Measurements from ENCODE around the gene NRXN3. TPM values are rescaled to one million over a fixed set of nuclear protein-coding genes. Genes with fewer than 3 reads are reported as not detected.

Gene NRXN3
- total and polyA plus RNA-seq, 2 of the 13 experiments (the other 11 are each of a cell fraction or from before 2014, with no cell fraction given) = 0.03 TPM; not detected in 1

DNA sequence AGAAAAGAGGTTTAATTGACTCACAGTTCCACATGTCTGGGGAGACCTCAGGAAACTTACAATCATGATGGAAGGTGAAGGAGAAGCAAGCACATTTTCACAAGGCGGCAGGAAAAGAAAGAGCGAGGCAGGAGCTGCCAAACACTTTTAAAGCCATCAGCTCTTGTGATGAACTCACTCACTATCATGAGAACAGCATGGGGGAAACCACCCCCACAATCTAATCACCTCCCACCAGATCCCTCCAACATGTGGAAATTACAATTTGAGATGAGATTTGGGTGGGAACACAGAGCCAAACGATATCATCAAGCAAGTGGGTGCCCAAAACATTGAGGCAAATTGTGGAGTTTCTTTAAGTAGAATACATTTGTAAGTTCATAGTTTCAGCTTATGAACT is 1083.4 kb downstream of the NRXN3 start:
- Histone ChIP-seq H3K27me3 (ENCODE audit: control insufficient read depth in 1 of 2, insufficient read depth in 2 of 2, low read length in 2 of 2) (no peaks in the 10 kb centered on the region), H3K27ac (ENCODE audit: extremely low read length, insufficient read depth, low read length) (no peak overlapping the region), H3K4me3 (replicated peaks in 1 of 3; ENCODE audit: insufficient read depth in 1 of 3, low read depth in 2 of 3, low read length in 3 of 3) (no peak overlapping the region), H2AFZ (ENCODE audit: low read length) (no peak overlapping the region), H3K36me3 (replicated peaks in 1 of 2; ENCODE audit: control insufficient read depth in 1 of 2, insufficient read depth in 2 of 2, low read length in 2 of 2) (no peaks in the 10 kb centered on the region), H4K20me1 (ENCODE audit: insufficient read depth, low read length) (no peaks in the 10 kb centered on the region), H3K9ac (ENCODE audit: insufficient read depth, low read depth, low read length) (no peak overlapping the region), H3K79me2 (ENCODE audit: insufficient read depth, low read length) (no peaks in the 10 kb centered on the region), H3K4me2 (ENCODE audit: low read depth, low read length) (no peak overlapping the region), H3K9me3 (ENCODE audit: low read length) (peaks cover 95% of the 10 kb centered on the region), H3K4me1 (ENCODE audit: insufficient read depth, low read length) (no peaks in the 10 kb centered on the region)
- CTCF ChIA-PET (ENCODE audit: low intra/inter-chr PET ratio, low total read pairs) = no interaction called here
- FAIRE-seq = no peak
- no peak for DNase-seq (ENCODE audit: low spot score)
- POLR2A ChIA-PET = no interaction called here
- no peak for ATAC-seq
- intact Hi-C loops (cut with micrococcal nuclease; ENCODE audit: unreplicated experiment) (no loop called here), in situ Hi-C loops (cut with HindIII; ENCODE audit: extremely low pct_ligation_motif_present, low pct_unique_long_range_greater_than_20kb) (no loop called here)
- BruUV-seq (replicated peaks) = no TSS peak
- TF ChIP-seq ZXDC (CRISPR knock-in tag; IDR thresholded peaks at IDR 0.05) (no peak), ZNF468 (CRISPR knock-in tag; IDR thresholded peaks at IDR 0.05) (no peak), ASH2L (IDR thresholded peaks at IDR 0.05; ENCODE audit: insufficient read length, low read depth, low read length) (no peak), RARA (CRISPR knock-in tag; IDR thresholded peaks at IDR 0.05) (no peak), MEIS2 (CRISPR knock-in tag; IDR thresholded peaks at IDR 0.05) (no peak), ZNF644 (CRISPR knock-in tag; IDR thresholded peaks at IDR 0.05; ENCODE audit: low read depth) (no peak)
- WGBS (ENCODE audit: low lambda C conversion rate) = 13% methylated on average over 3 of the region's 3 CpGs

Measured in HepG2 (cell line).